Right lobe of liver (tissue), 4 donors: ENCODE data around the gene SRPK2.

Experiments used
- CTCF ChIP-seq, 4 donors: fragments of 200-600 bp in 3 of 4; fragments of 450-650 bp in 1 of 4; IDR thresholded peaks; one replicate each; pipeline versions ENCODE4 v1.5.1 to v1.8.0; 2016 to 2022; ENCODE audit warnings: antibody characterized with exemption in 4 of 4, mild to moderate bottlenecking in 2 of 4
- POLR2A ChIP-seq: fragments of 450-650 bp; IDR thresholded peaks from one replicate; pipeline ENCODE4 v1.6.1; 2017; ENCODE audit warnings: antibody characterized with exemption, mild to moderate bottlenecking
- donor health status: DM: no; HTN: no; CAD: no.
- donor health status: DM: no; HTN: no; CAD: no.
- donor health status: DM: no; HTN: yes; CAD: no.

- TF ChIP-seq POLR2A (no peak), CTCF (IDR thresholded peaks at IDR 0.05) (no peak)
These were observed 170.5 kb downstream of the SRPK2 start for GRCh38 chr7:105218215-105218614.
